ENCODE measurements around the gene ATE1.

GRCh38 chr10:121781101-121781500 is 146.7 kb downstream of the ATE1 start:
- TF ChIP-seq CTCF (IDR thresholded peaks at IDR 0.05) (no peak), POLR2A (IDR thresholded peaks at IDR 0.05) (no peak)

Data from esophagus squamous epithelium (tissue), 4 donors.